Liver (tissue), 9 donors: ENCODE measurements around the gene GAB2. TPM values are rescaled to one million over a fixed set of nuclear protein-coding genes. Genes with fewer than 3 reads are reported as not detected.

Experiments used
- DNase-seq: peaks from one replicate; pipeline ENCODE4 v3.0.0-alpha.2; 2017; ENCODE audit warnings: low spot score
- H3K27ac ChIP-seq, 2 donors: one replicate each; pipeline ENCODE4 v1.7.0; 2013; ENCODE audit warnings: inconsistent platforms in 2 of 2, low read length in 2 of 2, control low read depth in 1 of 2, low read depth in 1 of 2, mild to moderate bottlenecking in 1 of 2
- H3K27me3 ChIP-seq, 4 donors: one replicate each; pipeline versions ENCODE4 v1.6.1 to v1.7.0; 2013; ENCODE audit warnings: low read length in 3 of 4, inconsistent platforms in 1 of 4, mild to moderate bottlenecking in 1 of 4, moderate library complexity in 1 of 4; ENCODE audit not compliant: control insufficient read depth in 4 of 4, insufficient read depth in 4 of 4
- H3K36me3 ChIP-seq, 4 donors: one replicate each; pipeline versions ENCODE4 v1.6.1 to v1.7.0; 2013; ENCODE audit warnings: low read length in 3 of 4, mild to moderate bottlenecking in 3 of 4, low read depth in 1 of 4, moderate library complexity in 1 of 4; ENCODE audit not compliant: control insufficient read depth in 4 of 4, insufficient read depth in 3 of 4
- H3K4me1 ChIP-seq, 4 donors: one replicate each; pipeline versions ENCODE4 v1.6.1 to v1.7.0; 2013; ENCODE audit warnings: low read length in 3 of 4, mild to moderate bottlenecking in 3 of 4, moderate library complexity in 1 of 4; ENCODE audit not compliant: control insufficient read depth in 4 of 4, insufficient read depth in 4 of 4
- H3K4me3 ChIP-seq, 3 donors: one replicate each; pipeline versions ENCODE4 v1.6.1 to v1.7.0; 2013; ENCODE audit warnings: low read length in 3 of 3, control low read depth in 1 of 3, low read depth in 1 of 3, mild to moderate bottlenecking in 1 of 3
- H3K9ac ChIP-seq, 2 donors: one replicate each; pipeline ENCODE4 v1.7.0; 2013; ENCODE audit warnings: low read length in 2 of 2, mild to moderate bottlenecking in 2 of 2, moderate library complexity in 2 of 2, control low read depth in 1 of 2, low read depth in 1 of 2
- H3K9me3 ChIP-seq, 4 donors: one replicate each; pipeline versions ENCODE4 v1.6.1 to v1.7.0; 2013; ENCODE audit warnings: low read length in 3 of 4; ENCODE audit not compliant: control insufficient read depth in 4 of 4
- EGR1 ChIP-seq, 2 donors: IDR thresholded peaks; 2 replicates each; pipeline ENCODE4 v1.6.1; 2016 to 2018; ENCODE audit warnings: antibody characterized with exemption in 2 of 2, low read depth in 2 of 2
- FOXA2 ChIP-seq: IDR thresholded peaks from 2 replicates; pipeline ENCODE4 v1.6.1; 2016; ENCODE audit warnings: antibody characterized with exemption
- GABPA ChIP-seq, 2 donors: IDR thresholded peaks in 1 of 2; conservative IDR thresholded peaks in 1 of 2; 2 replicates each; pipeline ENCODE4 v1.6.1; 2016; ENCODE audit warnings: antibody characterized with exemption in 2 of 2, mild to moderate bottlenecking in 1 of 2, moderate library complexity in 1 of 2
- HNF4A ChIP-seq, 2 donors: conservative IDR thresholded peaks; 2 replicates each; pipeline ENCODE4 v1.6.1; 2016; ENCODE audit warnings: antibody characterized with exemption in 2 of 2, mild to moderate bottlenecking in 2 of 2
- HNF4G ChIP-seq: IDR thresholded peaks from 2 replicates; pipeline ENCODE4 v1.6.1; 2016; ENCODE audit warnings: antibody characterized with exemption
- JUND ChIP-seq, 2 donors: IDR thresholded peaks; 2 replicates each; pipeline ENCODE4 v1.6.1; 2016; ENCODE audit warnings: antibody characterized with exemption in 2 of 2
- RAD21 ChIP-seq, 2 donors: IDR thresholded peaks; 2 replicates each; pipeline ENCODE4 v1.6.1; 2016; ENCODE audit warnings: antibody characterized with exemption in 2 of 2, mild to moderate bottlenecking in 2 of 2
- REST ChIP-seq: IDR thresholded peaks from 2 replicates; pipeline ENCODE4 v1.6.1; 2016; ENCODE audit warnings: antibody characterized with exemption, mild to moderate bottlenecking
- SP1 ChIP-seq: IDR thresholded peaks from 2 replicates; pipeline ENCODE4 v1.6.1; 2018; ENCODE audit warnings: antibody characterized with exemption, mild to moderate bottlenecking
- TAF1 ChIP-seq: conservative IDR thresholded peaks from 2 replicates; pipeline ENCODE4 v1.6.1; 2016; ENCODE audit warnings: antibody characterized with exemption, mild to moderate bottlenecking
- YY1 ChIP-seq: IDR thresholded peaks from 2 replicates; pipeline ENCODE4 v1.6.1; 2016; ENCODE audit warnings: antibody characterized with exemption, mild to moderate bottlenecking
- WGBS: extraction: QIAGEN DNeasy Blood & Tissue Kit; methylation state at CpG from one replicate; pipeline ENCODE4 v1.1.7; 2013; 5-methylcytosine and 5-hydroxymethylcytosine counted together
- polyA plus RNA-seq, 2 donors: library from polyadenylated mRNA; stranded (reverse) in 1 of 2; unstranded in 1 of 2; fragments of 200-250 nt in 1 of 2; fragments of >200 nt in 1 of 2; fragmentation: Nextera tagmentation in 1 of 2; extraction: Ambion mirVana in 1 of 2; gene quantifications; one replicate each; pipeline versions ENCODE4 v1.2.1 to v1.2.3, GENCODE V29; 2013 to 2015
- total RNA-seq, 2 donors: library from RNA; depleted of rRNA; stranded (reverse); fragments of >200 nt; gene quantifications; one replicate each; pipeline ENCODE4 v1.2.3, GENCODE V29; 2014
- TF ChIP-seq, protein P1 (sequence below): IDR thresholded peaks from 2 replicates; pipeline ENCODE4 v1.6.1; 2016; ENCODE audit warnings: antibody characterized with exemption
- TF ChIP-seq, protein P2 (sequence below): IDR thresholded peaks from 2 replicates; pipeline ENCODE4 v1.6.1; 2016; ENCODE audit warnings: antibody characterized with exemption
- TF ChIP-seq, protein P3 (sequence below): IDR thresholded peaks from 2 replicates; pipeline ENCODE4 v1.6.1; 2016; ENCODE audit warnings: antibody characterized with exemption
- TF ChIP-seq, protein P4 (sequence below): fragments of 150-350 bp; IDR thresholded peaks from 2 replicates; pipeline ENCODE4 v1.5.1; 2017; ENCODE audit warnings: improper control_type of control experiment, low read depth, low read length; ENCODE audit not compliant: missing input control
- donor health status: healthy.
- donor health status: healthy.
- donor health status: healthy.
- donor health status: healthy.
- donor health status: healthy.

Gene GAB2
- total and polyA plus RNA-seq, 4 donors = 1.3 to 3.6 (median 2.5) TPM

- Histone ChIP-seq H3K27ac (no peak overlapping the region), H3K4me1 (no peaks in the 10 kb centered on the region), H3K9me3 (no peaks in the 10 kb centered on the region), H3K27me3 (no peaks in the 10 kb centered on the region), H3K36me3 (no peaks in the 10 kb centered on the region), H3K4me3 (no peak overlapping the region), H3K9ac (no peak overlapping the region)
- WGBS = 88% methylated on average over 2 of the region's 2 CpGs
- TF ChIP-seq HNF4A (conservative IDR thresholded peaks at IDR 0.05) = no peak
- TF ChIP-seq EGR1 (IDR thresholded peaks at IDR 0.05; ENCODE audit: low read depth in 2 of 2) = no peak
- TF ChIP-seq YY1 = no peak
- TF ChIP-seq, protein P1, sequence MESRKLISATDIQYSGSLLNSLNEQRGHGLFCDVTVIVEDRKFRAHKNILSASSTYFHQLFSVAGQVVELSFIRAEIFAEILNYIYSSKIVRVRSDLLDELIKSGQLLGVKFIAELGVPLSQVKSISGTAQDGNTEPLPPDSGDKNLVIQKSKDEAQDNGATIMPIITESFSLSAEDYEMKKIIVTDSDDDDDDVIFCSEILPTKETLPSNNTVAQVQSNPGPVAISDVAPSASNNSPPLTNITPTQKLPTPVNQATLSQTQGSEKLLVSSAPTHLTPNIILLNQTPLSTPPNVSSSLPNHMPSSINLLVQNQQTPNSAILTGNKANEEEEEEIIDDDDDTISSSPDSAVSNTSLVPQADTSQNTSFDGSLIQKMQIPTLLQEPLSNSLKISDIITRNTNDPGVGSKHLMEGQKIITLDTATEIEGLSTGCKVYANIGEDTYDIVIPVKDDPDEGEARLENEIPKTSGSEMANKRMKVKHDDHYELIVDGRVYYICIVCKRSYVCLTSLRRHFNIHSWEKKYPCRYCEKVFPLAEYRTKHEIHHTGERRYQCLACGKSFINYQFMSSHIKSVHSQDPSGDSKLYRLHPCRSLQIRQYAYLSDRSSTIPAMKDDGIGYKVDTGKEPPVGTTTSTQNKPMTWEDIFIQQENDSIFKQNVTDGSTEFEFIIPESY = no peak
- TF ChIP-seq, protein P2, sequence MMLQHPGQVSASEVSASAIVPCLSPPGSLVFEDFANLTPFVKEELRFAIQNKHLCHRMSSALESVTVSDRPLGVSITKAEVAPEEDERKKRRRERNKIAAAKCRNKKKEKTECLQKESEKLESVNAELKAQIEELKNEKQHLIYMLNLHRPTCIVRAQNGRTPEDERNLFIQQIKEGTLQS = no peak
- no peak for TF ChIP-seq REST
- TF ChIP-seq, protein P3, sequence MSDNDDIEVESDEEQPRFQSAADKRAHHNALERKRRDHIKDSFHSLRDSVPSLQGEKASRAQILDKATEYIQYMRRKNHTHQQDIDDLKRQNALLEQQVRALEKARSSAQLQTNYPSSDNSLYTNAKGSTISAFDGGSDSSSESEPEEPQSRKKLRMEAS = no peak
- no peak for TF ChIP-seq FOXA2
- no peak for TF ChIP-seq JUND (IDR thresholded peaks at IDR 0.05)
- no peak for TF ChIP-seq TAF1
- TF ChIP-seq GABPA (IDR thresholded peaks at IDR 0.05 in 1 of 2, conservative IDR thresholded peaks at IDR 0.05 in 1 of 2) = no peak
- TF ChIP-seq RAD21 (IDR thresholded peaks at IDR 0.05) = no peak
- TF ChIP-seq, protein P4, sequence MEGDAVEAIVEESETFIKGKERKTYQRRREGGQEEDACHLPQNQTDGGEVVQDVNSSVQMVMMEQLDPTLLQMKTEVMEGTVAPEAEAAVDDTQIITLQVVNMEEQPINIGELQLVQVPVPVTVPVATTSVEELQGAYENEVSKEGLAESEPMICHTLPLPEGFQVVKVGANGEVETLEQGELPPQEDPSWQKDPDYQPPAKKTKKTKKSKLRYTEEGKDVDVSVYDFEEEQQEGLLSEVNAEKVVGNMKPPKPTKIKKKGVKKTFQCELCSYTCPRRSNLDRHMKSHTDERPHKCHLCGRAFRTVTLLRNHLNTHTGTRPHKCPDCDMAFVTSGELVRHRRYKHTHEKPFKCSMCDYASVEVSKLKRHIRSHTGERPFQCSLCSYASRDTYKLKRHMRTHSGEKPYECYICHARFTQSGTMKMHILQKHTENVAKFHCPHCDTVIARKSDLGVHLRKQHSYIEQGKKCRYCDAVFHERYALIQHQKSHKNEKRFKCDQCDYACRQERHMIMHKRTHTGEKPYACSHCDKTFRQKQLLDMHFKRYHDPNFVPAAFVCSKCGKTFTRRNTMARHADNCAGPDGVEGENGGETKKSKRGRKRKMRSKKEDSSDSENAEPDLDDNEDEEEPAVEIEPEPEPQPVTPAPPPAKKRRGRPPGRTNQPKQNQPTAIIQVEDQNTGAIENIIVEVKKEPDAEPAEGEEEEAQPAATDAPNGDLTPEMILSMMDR = no peak
- TF ChIP-seq HNF4G = no peak
- no peak for TF ChIP-seq SP1
- DNase-seq = no peak
These were observed 77.1 kb downstream of the GAB2 start for GRCh38 chr11:78340530-78340929.

- WGBS = 78% methylated on average over 3 of the region's 3 CpGs
- Histone ChIP-seq H3K27me3 (no peaks in the 10 kb centered on the region), H3K9ac (no peak overlapping the region), H3K4me1 (no peaks in the 10 kb centered on the region), H3K4me3 (no peak overlapping the region), H3K9me3 (no peaks in the 10 kb centered on the region), H3K27ac (no peak overlapping the region), H3K36me3 (no peaks in the 10 kb centered on the region)
- no peak for TF ChIP-seq RAD21 (IDR thresholded peaks at IDR 0.05)
- TF ChIP-seq, protein P2 = no peak
- no peak for TF ChIP-seq YY1
- no peak for DNase-seq
These were observed 77.7 kb downstream of the GAB2 start for GRCh38 chr11:78339945-78340344.
